Neuronal stem cell (in vitro differentiated cells): ENCODE results near the gene IL23R.

Experiments used
- DNase-seq: peaks from one replicate; pipeline ENCODE4 v3.0.0-alpha.2; 2013; ENCODE audit warnings: low spot score
- H2AFZ ChIP-seq: one replicate; pipeline ENCODE4 v1.6.1; 2013; ENCODE audit warnings: mild to moderate bottlenecking, low read length, inconsistent platforms
- H2AK5ac ChIP-seq: 2 replicates; pipeline ENCODE4 v1.6.1; 2013; ENCODE audit warnings: low read depth, mild to moderate bottlenecking, inconsistent platforms, low read length, moderate library complexity, mixed read lengths
- H2BK120ac ChIP-seq: 2 replicates; pipeline ENCODE4 v1.6.1; 2013; ENCODE audit warnings: low read depth, mild to moderate bottlenecking, inconsistent platforms, low read length, moderate library complexity, mixed read lengths
- H2BK12ac ChIP-seq: one replicate; pipeline ENCODE4 v1.6.1; 2013; ENCODE audit warnings: low read length, inconsistent platforms
- H2BK15ac ChIP-seq: 2 replicates; pipeline ENCODE4 v1.6.1; 2013; ENCODE audit warnings: mild to moderate bottlenecking, low read length, inconsistent platforms, mixed read lengths
- H2BK5ac ChIP-seq: one replicate; pipeline ENCODE4 v1.6.1; 2013; ENCODE audit warnings: inconsistent platforms, mild to moderate bottlenecking, low read length, moderate library complexity
- H3K14ac ChIP-seq: one replicate; pipeline ENCODE4 v1.6.1; 2013; ENCODE audit warnings: low read length, inconsistent platforms
- H3K18ac ChIP-seq: 2 replicates; pipeline ENCODE4 v1.6.1; 2013; ENCODE audit warnings: low read length, inconsistent platforms
- H3K23ac ChIP-seq: 2 replicates; pipeline ENCODE4 v1.6.1; 2013; ENCODE audit warnings: low read depth, mild to moderate bottlenecking, mixed read lengths, low read length, inconsistent platforms; ENCODE audit not compliant: poor library complexity
- H3K27ac ChIP-seq: replicated peaks from 3 replicates; pipeline ENCODE4 v1.5.1; 2013; ENCODE audit warnings: low read length, inconsistent platforms
- H3K27me3 ChIP-seq, 3 experiments: 2 replicates each; pipeline ENCODE4 v1.6.1; 2013; ENCODE audit warnings: low read length in 3 of 3, mild to moderate bottlenecking in 2 of 3, inconsistent platforms in 1 of 3, low read depth in 1 of 3, mixed read lengths in 1 of 3, moderate library complexity in 1 of 3; ENCODE audit not compliant: control insufficient read depth in 3 of 3, insufficient read depth in 3 of 3
- H3K36me3 ChIP-seq, 2 donors: replicated peaks in 1 of 2; 2 replicates each; pipeline ENCODE4 v1.6.1; 2013; ENCODE audit warnings: low read length in 2 of 2; ENCODE audit not compliant: control insufficient read depth in 2 of 2, insufficient read depth in 2 of 2
- H3K4ac ChIP-seq: 2 replicates; pipeline ENCODE4 v1.6.1; 2013; ENCODE audit warnings: inconsistent platforms, mild to moderate bottlenecking, low read length, moderate library complexity
- H3K4me1 ChIP-seq, 2 donors: 1 replicate in 1 of 2; 2 replicates in 1 of 2; pipeline ENCODE4 v1.6.1; 2013; ENCODE audit warnings: low read length in 2 of 2, low read depth in 1 of 2; ENCODE audit not compliant: control insufficient read depth in 2 of 2, insufficient read depth in 1 of 2
- H3K4me2 ChIP-seq: one replicate; pipeline ENCODE4 v1.6.1; 2013; ENCODE audit warnings: mild to moderate bottlenecking, low read length, inconsistent platforms; ENCODE audit not compliant: insufficient read depth, poor library complexity, severe bottlenecking
- H3K4me3 ChIP-seq, 2 donors: 2 replicates each; pipeline ENCODE4 v1.5.1; 2013; ENCODE audit warnings: low read length in 2 of 2, mild to moderate bottlenecking in 2 of 2, inconsistent platforms in 1 of 2, moderate library complexity in 1 of 2
- H3K79me1 ChIP-seq: one replicate; pipeline ENCODE4 v1.6.1; 2013; ENCODE audit warnings: low read depth, mild to moderate bottlenecking, inconsistent platforms, low read length, moderate library complexity
- H3K9ac ChIP-seq: one replicate; pipeline ENCODE4 v1.6.1; 2013; ENCODE audit warnings: mild to moderate bottlenecking, low read depth, low read length, inconsistent platforms; ENCODE audit not compliant: poor library complexity
- H3K9me3 ChIP-seq, 2 donors: replicated peaks in 1 of 2; 2 replicates each; pipeline versions ENCODE3 to v1.6.1; 2013; ENCODE audit warnings: low read length in 2 of 2, mild to moderate bottlenecking in 2 of 2, inconsistent platforms in 1 of 2, low read depth in 1 of 2, mixed read lengths in 1 of 2, moderate library complexity in 1 of 2; ENCODE audit not compliant: control insufficient read depth in 2 of 2, insufficient read depth in 1 of 2
- H4K8ac ChIP-seq: one replicate; pipeline ENCODE4 v1.6.1; 2013; ENCODE audit warnings: low read depth, mild to moderate bottlenecking, inconsistent platforms, low read length, moderate library complexity
- H4K91ac ChIP-seq: one replicate; pipeline ENCODE4 v1.6.1; 2013; ENCODE audit warnings: low read length, low read depth, mild to moderate bottlenecking, inconsistent platforms; ENCODE audit not compliant: poor library complexity
- WGBS, 2 donors: extraction: QIAGEN DNeasy Blood & Tissue Kit; methylation state at CpG; one replicate each; pipeline ENCODE4 v1.1.7; 2013; ENCODE audit warnings: missing lambda C conversion rate in 2 of 2, mixed read lengths in 1 of 2; ENCODE audit not compliant: insufficient read length in 2 of 2, insufficient replicate concordance in 1 of 2; ENCODE audit errors: extremely low coverage in 2 of 2; 5-methylcytosine and 5-hydroxymethylcytosine counted together

IL23R gene

GRCh38 chr1:67184838-67185421 lies 18.7 kb downstream of the IL23R start:
- Histone ChIP-seq H3K27ac (no peak overlapping the region), H3K14ac (no peak overlapping the region), H2BK120ac (no peak overlapping the region), H4K91ac (no peak overlapping the region), H3K4ac (no peak overlapping the region), H2AFZ (no peak overlapping the region), H2BK12ac (no peak overlapping the region), H3K4me3 (no peak overlapping the region), H2BK15ac (no peak overlapping the region), H3K79me1 (no peaks in the 10 kb centered on the region), H3K4me1 (no peaks in the 10 kb centered on the region), H3K18ac (no peak overlapping the region), H3K9me3 (no peaks in the 10 kb centered on the region), H2AK5ac (no peak overlapping the region), H3K9ac (no peak overlapping the region), H3K23ac (no peak overlapping the region), H3K27me3 (no peaks in the 10 kb centered on the region), H3K36me3 (no peaks in the 10 kb centered on the region), H3K4me2 (no peak overlapping the region), H4K8ac (no peak overlapping the region), H2BK5ac (no peak overlapping the region)
- WGBS, 2 donors = no CpG with 5 or more reads among the region's 1 CpG
- no peak for DNase-seq

GRCh38 chr1:67188137-67188536 lies 21.9 kb downstream of the IL23R start:
- no peaks in the 10 kb centered on the region for H3K36me3 ChIP-seq
- no peak overlapping the region for H3K14ac ChIP-seq
- H3K4ac ChIP-seq = no peak overlapping the region
- no peak overlapping the region for H2BK15ac ChIP-seq
- no peak overlapping the region for H3K4me2 ChIP-seq
- H3K4me1 ChIP-seq = peaks cover 0 to 3% of the 10 kb centered on the region in 2 donors
- H4K8ac ChIP-seq = no peak overlapping the region
- no peak overlapping the region for H2BK5ac ChIP-seq
- no peak overlapping the region for H3K9ac ChIP-seq
- WGBS, 2 donors = no CpG with 5 or more reads among the region's 2 CpGs
- H3K27me3 ChIP-seq = no peaks in the 10 kb centered on the region
- no peak overlapping the region for H3K27ac ChIP-seq
- DNase-seq = no peak
- H2BK12ac ChIP-seq = no peak overlapping the region
- H2AK5ac ChIP-seq = no peak overlapping the region
- H4K91ac ChIP-seq = no peak overlapping the region
- H3K23ac ChIP-seq = no peak overlapping the region
- no peak overlapping the region for H3K18ac ChIP-seq
- no peak overlapping the region for H2BK120ac ChIP-seq
- no peaks in the 10 kb centered on the region for H3K79me1 ChIP-seq
- no peaks in the 10 kb centered on the region for H3K9me3 ChIP-seq
- no peak overlapping the region for H2AFZ ChIP-seq
- H3K4me3 ChIP-seq = no peak overlapping the region

GRCh38 chr1:67189953-67190352 lies 23.7 kb downstream of the IL23R start:
- Histone ChIP-seq H3K27me3 (no peaks in the 10 kb centered on the region), H3K9ac (no peak overlapping the region), H3K36me3 (no peaks in the 10 kb centered on the region), H2BK15ac (no peak overlapping the region), H4K91ac (no peak overlapping the region), H3K4ac (no peak overlapping the region), H3K23ac (no peak overlapping the region), H2BK120ac (no peak overlapping the region), H2AK5ac (no peak overlapping the region), H3K79me1 (no peaks in the 10 kb centered on the region), H3K14ac (no peak overlapping the region), H2BK5ac (no peak overlapping the region), H4K8ac (no peak overlapping the region), H3K4me2 (no peak overlapping the region), H3K9me3 (no peaks in the 10 kb centered on the region), H3K18ac (no peak overlapping the region), H2BK12ac (no peak overlapping the region), H3K27ac (no peak overlapping the region), H3K4me3 (no peak overlapping the region), H3K4me1 (peaks cover 3 to 15% of the 10 kb centered on the region in 2 donors), H2AFZ (no peak overlapping the region)
- WGBS, 2 donors = no CpG with 5 or more reads among the region's 3 CpGs
- no peak for DNase-seq

- Histone ChIP-seq H2BK5ac (no peak overlapping the region), H2AK5ac (no peak overlapping the region), H2AFZ (no peak overlapping the region), H2BK15ac (no peak overlapping the region), H3K14ac (no peak overlapping the region), H3K27ac (no peak overlapping the region), H3K23ac (no peak overlapping the region), H2BK120ac (no peak overlapping the region), H3K36me3 (no peaks in the 10 kb centered on the region), H3K27me3 (no peaks in the 10 kb centered on the region), H4K91ac (no peak overlapping the region), H3K18ac (no peak overlapping the region), H3K4ac (no peak overlapping the region), H3K4me2 (no peak overlapping the region), H3K9ac (no peak overlapping the region), H4K8ac (no peak overlapping the region), H2BK12ac (no peak overlapping the region), H3K4me1 (peaks cover 3 to 16% of the 10 kb centered on the region in 2 donors), H3K79me1 (no peaks in the 10 kb centered on the region), H3K9me3 (no peaks in the 10 kb centered on the region), H3K4me3 (no peak overlapping the region)
- no CpG with 5 or more reads among the region's 2 CpGs for WGBS, 2 donors
- no peak for DNase-seq
These were observed 24.2 kb downstream of the IL23R start for GRCh38 chr1:67190410-67190809.
